Inferior parietal cortex (tissue), 1 donor: ENCODE measurements around the gene TPRG1.

Experiments used
- DNase-seq: peaks from one replicate; pipeline ENCODE4 v3.0.0-alpha.2; 2016; ENCODE audit errors: extremely low spot score

Gene TPRG1

GRCh38 chr3:189165092-189165612 is 6.6 kb upstream of the TPRG1 start:
- no peak for DNase-seq

- DNase-seq = no peak
Measured at GRCh38 chr3:189166321-189166720, 5.5 kb upstream of the TPRG1 start.

GRCh38 chr3:189167027-189167766 is 4.6 kb upstream of the TPRG1 start:
- no peak for DNase-seq

GRCh38 chr3:189168711-189169110 is 3.1 kb upstream of the TPRG1 start:
- no peak for DNase-seq

GRCh38 chr3:189169728-189170127 is 2.0 kb upstream of the TPRG1 start:
- no peak for DNase-seq

- no peak for DNase-seq
Measured at GRCh38 chr3:189170559-189170958, 1.2 kb upstream of the TPRG1 start.

GRCh38 chr3:189172668-189173419 is 1.1 kb downstream of the TPRG1 start:
- no peak for DNase-seq

GRCh38 chr3:189184566-189184965 is 12.8 kb downstream of the TPRG1 start:
- DNase-seq = no peak

- no peak for DNase-seq
Measured at GRCh38 chr3:189186101-189186500, 14.3 kb downstream of the TPRG1 start.

- DNase-seq = no peak
Measured at GRCh38 chr3:189188466-189188865, 16.7 kb downstream of the TPRG1 start.

- DNase-seq = no peak
Measured at GRCh38 chr3:189192725-189193124, 21.0 kb downstream of the TPRG1 start.

GRCh38 chr3:189195302-189195701 is 23.5 kb downstream of the TPRG1 start:
- DNase-seq = no peak

- DNase-seq = no peak
Measured at GRCh38 chr3:189202106-189202505, 30.3 kb downstream of the TPRG1 start.

- no peak for DNase-seq
Measured at GRCh38 chr3:189202583-189202982, 30.8 kb downstream of the TPRG1 start.

- DNase-seq = peak; percentile 17
Measured at GRCh38 chr3:189204167-189204866, 32.5 kb downstream of the TPRG1 start.

- DNase-seq = no peak
Measured at GRCh38 chr3:189204937-189205336, 33.2 kb downstream of the TPRG1 start.

GRCh38 chr3:189210251-189210770 is 38.5 kb downstream of the TPRG1 start:
- no peak for DNase-seq

- no peak for DNase-seq
Measured at GRCh38 chr3:189212681-189213080, 40.9 kb downstream of the TPRG1 start.

- no peak for DNase-seq
Measured at GRCh38 chr3:189214651-189215050, 42.9 kb downstream of the TPRG1 start.

GRCh38 chr3:189222927-189223636 is 51.3 kb downstream of the TPRG1 start:
- no peak for DNase-seq

GRCh38 chr3:189225431-189225830 is 53.7 kb downstream of the TPRG1 start:
- DNase-seq = no peak

GRCh38 chr3:189227249-189227648 is 55.5 kb downstream of the TPRG1 start:
- no peak for DNase-seq
